Measurements from ENCODE around the gene CEP164.

CEP164 gene

GRCh38 chr11:117361432-117361831 is 33.8 kb downstream of the CEP164 start:
- DNase-seq (ENCODE audit: low read depth in 2 of 2): no peak

GRCh38 chr11:117366248-117366647 is 38.6 kb downstream of the CEP164 start:
- DNase-seq (ENCODE audit: low read depth in 2 of 2): no peak

GRCh38 chr11:117366875-117367274 is 39.2 kb downstream of the CEP164 start:
- no peak for DNase-seq (ENCODE audit: low read depth in 2 of 2)

GRCh38 chr11:117369534-117369933 is 41.9 kb downstream of the CEP164 start:
- no peak for DNase-seq (ENCODE audit: low read depth in 2 of 2)

GRCh38 chr11:117371453-117371852 is 43.8 kb downstream of the CEP164 start:
- DNase-seq (ENCODE audit: low read depth in 2 of 2): no peak

- DNase-seq (ENCODE audit: low read depth in 2 of 2): no peak
These were observed 46.8 kb downstream of the CEP164 start for GRCh38 chr11:117374316-117375055.

GRCh38 chr11:117375960-117376359 is 48.3 kb downstream of the CEP164 start:
- no peak for DNase-seq (ENCODE audit: low read depth in 2 of 2)

GRCh38 chr11:117376517-117376916 is 48.9 kb downstream of the CEP164 start:
- no peak for DNase-seq (ENCODE audit: low read depth in 2 of 2)

GRCh38 chr11:117378976-117379865 is 51.6 kb downstream of the CEP164 start:
- no peak for DNase-seq (ENCODE audit: low read depth in 2 of 2)

GRCh38 chr11:117380676-117381075 is 53.0 kb downstream of the CEP164 start:
- DNase-seq (ENCODE audit: low read depth in 2 of 2): no peak

- no peak for DNase-seq (ENCODE audit: low read depth in 2 of 2)
These were observed 54.1 kb downstream of the CEP164 start for GRCh38 chr11:117381481-117382387.

GRCh38 chr11:117382746-117383145 is 55.1 kb downstream of the CEP164 start:
- DNase-seq (ENCODE audit: low read depth in 2 of 2): no peak

GRCh38 chr11:117384045-117384444 is 56.4 kb downstream of the CEP164 start:
- DNase-seq (ENCODE audit: low read depth in 2 of 2): no peak

- no peak for DNase-seq (ENCODE audit: low read depth in 2 of 2)
These were observed 57.8 kb downstream of the CEP164 start for GRCh38 chr11:117385471-117385870.

- no peak for DNase-seq (ENCODE audit: low read depth in 2 of 2)
These were observed 58.3 kb downstream of the CEP164 start for GRCh38 chr11:117385906-117386305.

GRCh38 chr11:117387992-117388755 is 60.5 kb downstream of the CEP164 start:
- no peak for DNase-seq (ENCODE audit: low read depth in 2 of 2)

GRCh38 chr11:117390743-117391142 is 63.1 kb downstream of the CEP164 start:
- no peak for DNase-seq (ENCODE audit: low read depth in 2 of 2)

- DNase-seq (ENCODE audit: low read depth in 2 of 2): no peak
These were observed 63.5 kb downstream of the CEP164 start for GRCh38 chr11:117391181-117391580.

- no peak for DNase-seq (ENCODE audit: low read depth in 2 of 2)
These were observed 64.5 kb downstream of the CEP164 start for GRCh38 chr11:117392001-117392690.

GRCh38 chr11:117392979-117393378 is 65.3 kb downstream of the CEP164 start:
- no peak for DNase-seq (ENCODE audit: low read depth in 2 of 2)

All from stimulated activated CD4-positive, alpha-beta T cell treated with anti-CD3 and anti-CD28 coated beads, Interleukin-1b, Interleukin-23, amount 100 ng/mL, for 1 hour (primary cell).